HG03175 (cell line): ENCODE measurements around the gene GALNS.
"Not testable (repeated sequence)": the region's sequence is repeated elsewhere in the genome, so short reads cannot be mapped to it uniquely, and the experiment has no call there.

Source experiments
- ATAC-seq: cut with Tn5 transposase; IDR thresholded peaks from one replicate; pipeline ENCODE4 v1.9.1; 2021; ENCODE audit warnings: mild to moderate bottlenecking, moderate library complexity; ENCODE audit not compliant: unreplicated experiment

The GALNS gene, protein sequence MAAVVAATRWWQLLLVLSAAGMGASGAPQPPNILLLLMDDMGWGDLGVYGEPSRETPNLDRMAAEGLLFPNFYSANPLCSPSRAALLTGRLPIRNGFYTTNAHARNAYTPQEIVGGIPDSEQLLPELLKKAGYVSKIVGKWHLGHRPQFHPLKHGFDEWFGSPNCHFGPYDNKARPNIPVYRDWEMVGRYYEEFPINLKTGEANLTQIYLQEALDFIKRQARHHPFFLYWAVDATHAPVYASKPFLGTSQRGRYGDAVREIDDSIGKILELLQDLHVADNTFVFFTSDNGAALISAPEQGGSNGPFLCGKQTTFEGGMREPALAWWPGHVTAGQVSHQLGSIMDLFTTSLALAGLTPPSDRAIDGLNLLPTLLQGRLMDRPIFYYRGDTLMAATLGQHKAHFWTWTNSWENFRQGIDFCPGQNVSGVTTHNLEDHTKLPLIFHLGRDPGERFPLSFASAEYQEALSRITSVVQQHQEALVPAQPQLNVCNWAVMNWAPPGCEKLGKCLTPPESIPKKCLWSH

DNA sequence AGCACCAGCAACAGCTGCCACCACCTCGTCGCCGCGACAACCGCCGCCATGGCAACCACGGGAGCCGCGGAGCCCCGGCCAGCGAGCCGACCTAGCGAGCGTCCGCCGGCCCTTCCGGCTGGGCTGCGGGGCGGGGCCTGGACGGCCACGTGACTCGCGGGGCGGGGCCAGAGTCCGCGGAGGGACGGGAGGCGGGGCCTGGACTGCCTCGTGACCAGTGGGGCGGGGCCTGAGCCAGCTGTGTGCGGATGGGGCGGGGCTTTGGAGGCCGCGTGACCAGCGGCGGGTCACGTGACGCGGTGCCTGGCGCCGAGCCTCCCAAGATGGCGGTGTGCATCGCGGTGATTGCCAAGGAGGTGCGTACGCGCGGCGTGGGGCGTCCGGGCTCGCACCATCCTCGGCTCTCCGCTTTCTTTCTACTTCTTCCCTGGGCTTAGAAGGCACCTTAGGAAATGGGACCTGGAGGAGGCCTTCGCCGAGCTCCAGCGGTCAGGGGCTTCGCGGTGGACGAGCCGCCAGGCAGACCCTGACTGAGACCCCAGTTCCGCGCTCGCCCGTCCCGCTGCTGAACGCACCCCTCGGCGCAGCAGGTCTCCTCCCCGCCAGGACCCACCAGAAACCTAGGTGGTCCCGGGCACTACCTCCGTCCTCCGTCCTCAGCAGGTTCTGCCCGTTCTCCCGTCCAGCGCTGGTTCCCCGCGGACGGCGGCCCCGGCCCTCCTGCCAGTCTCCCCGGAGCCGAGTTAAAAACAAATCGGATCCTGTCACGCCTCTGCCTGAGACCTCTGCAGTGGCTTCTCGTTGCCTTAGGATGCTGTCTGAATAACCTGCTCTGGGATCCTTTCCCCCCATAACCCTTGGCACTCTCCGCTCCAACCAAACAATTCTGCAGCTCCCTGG, at the start of gene GALNS, which contains the start of gene TRAPPC2L:
TSS of gene GALNS (minus strand) at position 120 of the 900 bp plus-strand sequence. CDS start at position 50, 70 bp downstream.
TSS of gene TRAPPC2L (plus strand) at position 300 of the 900 bp plus-strand sequence. CDS start at position 324, 24 bp downstream.
- peak; percentile 84 for ATAC-seq

DNA sequence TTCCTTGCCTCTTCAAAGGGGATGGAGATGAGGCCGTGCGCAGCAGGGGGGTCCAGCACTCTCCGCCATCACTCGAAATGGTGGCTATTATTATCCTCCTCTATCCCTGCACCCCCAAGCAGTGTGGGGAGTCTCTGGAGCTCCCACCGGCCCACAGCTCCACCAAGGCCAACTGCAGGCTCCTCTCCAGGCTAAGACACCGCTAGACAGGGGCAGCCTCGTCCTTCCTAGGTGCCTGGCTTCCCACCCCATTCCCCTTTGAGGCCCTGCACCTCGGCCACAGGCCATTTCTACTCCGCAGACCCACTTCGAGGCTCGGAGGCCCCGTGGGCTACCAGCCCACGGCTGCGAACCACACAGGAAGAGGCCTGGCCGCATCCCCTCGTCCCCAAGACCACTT, 49.3 kb upstream of the GALNS start:
- ATAC-seq: no peak

DNA sequence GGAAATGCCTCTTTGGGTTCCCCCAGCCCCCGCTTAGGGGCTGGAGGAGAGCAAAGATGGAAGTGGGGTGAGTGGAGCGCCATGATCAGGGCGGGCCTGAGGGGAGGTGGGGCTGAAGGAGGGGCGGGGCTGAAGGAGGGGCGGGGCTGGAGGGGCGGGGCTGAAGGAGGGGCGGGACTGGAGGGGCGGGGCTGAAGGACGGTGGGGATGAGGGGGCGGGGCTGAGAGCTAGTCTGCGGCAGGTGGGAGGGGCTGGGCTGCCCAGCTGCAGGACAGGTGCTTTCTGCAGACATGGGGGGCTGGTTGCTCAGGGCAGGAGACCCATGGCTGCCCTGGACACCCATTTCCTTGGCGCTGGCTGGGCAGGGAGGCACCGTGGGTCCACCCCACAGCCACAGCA, 48.8 kb upstream of the GALNS start:
- ATAC-seq: no peak

DNA sequence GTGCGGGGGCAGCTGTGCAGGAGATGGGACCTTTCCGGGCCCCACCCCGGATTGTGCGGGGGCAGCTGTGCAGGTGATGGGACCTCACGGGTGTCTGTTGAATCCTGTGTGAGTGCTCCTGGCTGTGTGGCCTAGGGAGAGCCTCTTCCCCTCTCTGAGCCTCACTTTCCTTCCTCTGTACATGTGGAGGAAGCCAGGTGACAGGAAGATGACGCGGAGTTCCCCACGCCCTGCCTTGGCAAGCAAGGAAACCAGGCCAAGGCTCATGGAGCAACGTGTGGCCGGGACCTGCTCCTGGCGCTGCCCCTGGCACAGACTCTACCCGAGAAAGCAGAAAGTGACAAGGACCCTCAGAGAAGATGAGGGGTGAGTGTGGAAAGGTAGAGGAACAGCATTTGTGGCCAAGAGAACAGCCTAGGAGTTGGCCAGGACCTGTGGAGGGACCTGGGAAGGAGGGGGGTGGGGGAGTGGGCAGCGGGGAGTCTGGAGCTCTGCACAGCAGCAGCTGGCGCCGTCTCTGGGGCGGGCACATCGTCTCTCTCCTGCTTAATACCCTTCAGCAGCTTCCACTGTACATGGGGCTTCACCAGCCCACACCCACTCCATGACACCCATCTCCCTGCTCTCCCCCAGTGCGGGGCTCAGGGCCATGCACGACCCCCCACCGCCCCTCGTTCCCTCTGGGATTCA, 48.1 kb upstream of the GALNS start:
- no peak for ATAC-seq

DNA sequence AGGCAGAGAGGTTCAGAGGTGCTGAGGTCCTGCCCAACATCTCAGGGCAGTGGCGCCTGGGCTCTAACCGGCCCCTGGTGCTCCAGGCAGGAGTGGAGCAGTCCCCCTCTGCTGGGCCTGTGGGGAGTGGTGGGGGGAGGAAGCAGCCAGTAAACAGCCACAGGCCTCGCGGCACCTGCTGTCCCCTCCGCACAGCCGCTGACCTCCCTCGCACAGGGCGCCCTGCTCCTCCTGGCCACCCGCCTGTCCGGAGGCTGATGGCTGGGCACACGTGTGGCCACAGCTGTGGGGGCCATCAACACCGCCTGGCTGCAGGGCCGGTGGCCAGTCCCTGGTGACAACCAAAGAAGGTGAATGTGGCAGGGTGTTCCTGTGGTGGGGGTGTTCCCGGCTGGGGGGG, 46.5 kb upstream of the GALNS start:
- no peak for ATAC-seq

DNA sequence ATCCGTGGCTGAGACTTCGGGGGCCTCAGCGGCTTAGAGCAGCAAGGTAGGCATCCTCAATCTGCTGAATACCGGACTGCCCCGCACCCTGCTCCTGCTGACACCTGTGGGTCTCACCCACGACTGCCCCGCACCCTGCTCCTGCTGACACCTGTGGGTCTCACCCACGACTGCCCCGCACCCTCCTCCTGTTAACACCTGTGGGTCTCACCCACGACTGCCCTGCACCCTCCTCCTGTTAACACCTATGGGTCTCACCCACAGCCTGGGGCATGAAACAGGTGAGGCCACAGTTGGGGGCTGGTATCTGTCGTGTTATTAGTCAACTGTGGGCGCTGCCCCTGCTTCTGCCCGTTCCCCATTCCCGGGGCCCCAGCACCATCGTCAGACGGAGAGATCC, 46.0 kb upstream of the GALNS start:
- ATAC-seq: no peak

DNA sequence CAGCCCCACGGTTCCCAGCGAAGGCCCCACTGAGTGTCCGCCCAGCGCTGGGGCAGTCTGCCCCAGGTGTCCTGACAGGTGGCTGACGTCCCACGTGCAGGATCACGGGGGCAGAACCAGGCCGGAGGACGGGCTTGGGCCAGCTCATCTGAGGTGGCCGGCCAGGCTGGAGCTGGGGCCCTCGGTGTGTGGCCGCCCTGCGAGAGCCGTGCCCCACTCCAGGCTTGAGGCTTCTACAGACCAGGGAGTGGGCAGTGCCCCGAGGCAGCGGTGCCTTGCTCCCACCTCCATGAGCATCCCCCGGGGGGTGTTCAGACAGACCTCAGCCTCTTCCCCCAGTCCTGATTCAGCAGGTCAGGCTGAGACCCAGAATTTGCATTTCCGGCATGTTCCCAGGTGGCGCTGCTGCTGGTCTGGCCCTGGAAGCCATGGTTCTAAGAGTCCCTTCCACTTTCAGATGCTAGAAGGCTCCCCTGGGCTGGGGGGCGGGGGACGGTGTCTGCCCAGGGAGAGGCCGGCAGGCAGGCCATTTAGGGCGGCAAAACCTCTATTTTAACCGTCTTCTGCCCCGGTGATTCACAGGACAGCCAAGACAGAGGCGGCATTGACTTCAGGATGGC, 45.1 kb upstream of the GALNS start:
- ATAC-seq: no peak

DNA sequence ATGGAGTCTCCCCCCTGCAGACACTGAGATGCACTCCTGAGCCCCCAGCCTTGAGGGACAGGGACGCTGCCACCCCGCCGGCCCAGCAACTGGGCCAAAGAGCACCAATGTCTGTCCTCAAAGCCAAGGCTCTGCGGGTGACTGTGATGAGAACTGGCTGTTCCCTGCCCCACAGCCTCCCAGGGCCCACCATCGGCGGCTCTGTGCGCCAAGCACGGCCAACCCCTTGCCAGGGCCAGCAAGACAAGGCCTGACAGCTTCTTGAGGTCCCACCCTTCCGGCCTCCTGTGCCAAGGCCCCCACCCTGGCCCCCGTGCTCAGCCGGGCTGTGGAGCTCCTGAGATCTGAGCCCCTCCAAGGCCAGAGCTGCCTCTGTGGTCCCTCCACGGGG, 43.9 kb upstream of the GALNS start:
- no peak for ATAC-seq

DNA sequence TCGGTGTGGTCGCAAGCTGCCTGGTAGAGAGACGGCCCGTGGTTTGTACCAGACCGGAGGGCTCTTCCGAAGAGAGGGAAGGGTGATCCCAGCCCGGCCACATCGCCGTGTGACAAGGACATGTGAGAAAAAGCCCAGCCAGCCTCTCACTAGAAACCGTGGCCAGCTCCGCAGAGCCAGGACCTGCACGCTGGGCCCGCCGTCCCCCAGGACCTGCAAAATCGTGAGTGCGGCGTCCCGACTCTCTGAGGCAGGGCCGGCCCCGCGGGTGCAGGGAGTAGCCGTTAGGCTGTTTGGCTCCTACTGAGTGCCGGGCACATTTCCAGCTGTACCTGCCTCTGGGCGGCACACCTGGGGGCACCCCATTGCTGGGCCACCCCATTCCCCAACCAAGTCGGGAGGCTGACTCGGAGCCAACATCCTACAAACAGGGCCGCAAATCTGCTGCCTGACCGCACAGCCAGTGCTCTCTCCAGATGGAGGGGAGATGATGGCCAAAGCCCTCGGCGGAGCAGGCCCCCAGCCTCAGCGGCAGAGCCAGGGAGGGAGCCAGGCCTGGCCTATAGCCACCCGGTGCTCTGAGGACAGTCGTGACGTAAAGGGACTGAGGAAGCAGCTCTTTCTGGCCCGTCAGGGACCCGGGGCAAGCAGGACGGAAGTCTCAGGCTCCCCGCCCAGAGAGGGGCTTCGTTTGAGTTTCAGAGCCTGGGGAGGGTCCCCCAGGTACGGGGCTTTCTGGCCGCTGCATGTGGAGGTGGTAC, 43.3 kb upstream of the GALNS start:
- no peak for ATAC-seq

DNA sequence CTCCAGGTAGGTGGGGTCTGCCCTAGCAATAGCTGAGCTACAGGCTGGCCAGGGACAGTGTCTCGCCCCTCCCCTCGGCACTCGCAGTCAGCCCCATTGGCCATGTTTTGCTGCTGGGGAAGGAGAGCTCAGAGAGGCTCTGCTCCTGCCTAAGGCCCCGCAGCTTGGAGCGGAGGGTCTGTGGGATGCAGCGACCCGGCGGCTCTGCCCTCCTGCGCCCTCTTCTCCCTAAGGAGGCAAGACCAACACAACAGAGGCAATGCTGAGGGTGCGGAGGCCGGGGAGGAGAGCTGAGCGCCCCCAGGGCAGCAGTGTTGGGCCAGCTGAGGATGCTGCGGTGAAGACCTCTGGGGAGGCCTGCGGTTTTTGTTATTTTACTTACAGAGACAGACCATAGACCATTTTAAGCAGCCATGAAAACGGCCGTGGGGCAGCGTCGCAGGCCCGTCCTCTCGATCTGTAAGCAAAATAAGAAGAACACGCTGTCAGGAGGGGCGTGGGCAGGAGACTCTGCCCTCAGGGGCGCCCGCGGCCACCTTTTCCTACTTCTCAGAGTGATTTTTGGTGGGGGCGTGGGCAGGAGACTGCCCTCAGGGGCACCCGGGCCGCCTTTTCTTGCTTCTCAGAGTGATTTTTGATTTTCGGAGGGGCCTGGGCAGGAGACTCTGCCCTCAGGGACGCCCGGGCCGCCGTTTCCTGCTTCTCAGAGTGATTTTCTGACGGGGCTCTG, 41.1 kb upstream of the GALNS start:
- no peak for ATAC-seq

DNA sequence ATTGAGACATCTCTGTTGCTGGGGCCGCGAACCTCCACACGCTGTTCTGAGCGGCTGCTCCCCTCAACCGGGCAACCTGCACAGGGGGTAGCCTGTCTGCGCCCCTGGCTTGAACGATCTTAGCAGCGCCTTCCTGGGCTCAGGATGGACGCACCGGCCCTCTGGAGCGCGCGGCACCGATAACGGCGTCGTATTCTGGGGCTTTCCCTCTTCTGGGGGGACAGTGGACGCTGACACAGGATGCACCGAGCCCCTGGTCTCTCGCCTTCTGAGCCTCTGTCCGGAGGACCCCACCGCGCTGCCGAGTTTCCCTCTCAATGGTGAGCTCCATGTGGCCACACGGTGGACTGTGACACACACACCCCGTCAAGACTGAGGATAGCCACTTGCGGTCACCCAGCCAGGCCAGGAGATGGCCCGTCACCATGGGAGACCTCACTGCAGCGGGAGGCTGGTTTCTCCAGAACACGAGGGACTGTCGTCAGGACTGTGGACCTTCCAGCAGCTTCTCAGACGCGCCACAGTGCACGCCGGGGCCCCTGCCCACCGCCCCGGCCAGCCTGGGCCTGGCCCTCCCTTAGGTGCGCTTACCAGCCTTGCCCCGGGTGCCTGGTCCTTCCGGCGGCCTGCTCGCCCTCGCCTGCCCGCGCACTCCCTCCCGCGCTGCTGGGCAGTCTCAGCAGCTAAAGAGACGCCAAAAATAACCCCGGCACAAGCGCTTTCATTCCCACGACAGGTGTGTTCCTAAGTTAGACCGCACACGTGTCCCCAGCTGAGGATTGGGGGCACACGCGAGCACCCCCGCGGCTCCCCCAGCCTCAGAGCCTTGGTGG, 39.7 kb upstream of the GALNS start:
- no peak for ATAC-seq

DNA sequence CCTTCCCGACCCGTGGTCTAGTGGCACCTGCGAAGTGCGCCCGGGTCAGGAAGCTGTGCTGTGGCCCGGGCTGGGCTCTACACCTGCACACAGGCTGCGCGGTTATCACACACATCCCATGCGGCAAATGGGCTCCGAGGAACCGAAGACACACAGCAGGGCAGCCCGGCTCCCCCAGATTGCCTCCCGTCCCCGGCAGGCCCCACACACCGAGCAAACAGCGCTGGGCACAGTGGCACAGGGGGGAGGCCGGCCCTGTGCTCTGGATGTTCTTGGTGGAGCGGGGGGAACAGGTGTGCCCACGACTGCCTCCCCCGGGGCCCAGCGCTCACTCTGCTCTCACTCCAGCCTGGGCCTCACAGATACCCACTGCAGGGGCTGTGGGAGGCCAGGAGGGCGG, 38.6 kb upstream of the GALNS start:
- ATAC-seq: no peak

DNA sequence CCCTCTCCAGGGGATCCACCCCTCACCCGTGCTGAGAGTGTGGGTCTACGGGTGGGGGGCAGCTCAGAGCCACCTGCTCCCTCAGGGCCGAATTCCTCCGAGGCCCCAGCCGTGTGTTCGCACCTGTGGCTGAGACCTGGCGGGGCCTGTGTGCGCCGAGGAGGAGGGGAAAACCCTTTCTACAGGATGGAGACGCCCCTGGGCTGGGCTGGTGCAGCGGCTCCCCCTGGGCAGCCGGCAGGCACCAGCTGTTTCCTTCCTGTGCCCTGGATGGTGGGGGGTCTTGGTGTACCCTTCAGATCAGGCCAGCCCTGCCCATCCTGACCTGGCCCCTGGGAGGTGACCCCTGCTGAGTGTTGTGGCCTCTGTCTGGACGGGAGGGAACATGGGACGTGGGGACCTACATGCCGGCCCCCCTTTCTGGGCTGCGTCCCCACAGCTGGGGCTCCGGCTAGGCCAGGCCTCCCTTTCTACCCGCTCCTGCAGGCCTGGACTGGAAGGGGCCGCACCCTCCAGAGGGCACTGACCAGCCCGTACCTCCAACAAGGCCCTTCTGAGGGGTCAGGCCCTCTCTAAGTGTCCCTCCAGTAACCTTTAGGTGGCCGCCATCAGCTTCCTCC, 38.0 kb upstream of the GALNS start:
- ATAC-seq: no peak

DNA sequence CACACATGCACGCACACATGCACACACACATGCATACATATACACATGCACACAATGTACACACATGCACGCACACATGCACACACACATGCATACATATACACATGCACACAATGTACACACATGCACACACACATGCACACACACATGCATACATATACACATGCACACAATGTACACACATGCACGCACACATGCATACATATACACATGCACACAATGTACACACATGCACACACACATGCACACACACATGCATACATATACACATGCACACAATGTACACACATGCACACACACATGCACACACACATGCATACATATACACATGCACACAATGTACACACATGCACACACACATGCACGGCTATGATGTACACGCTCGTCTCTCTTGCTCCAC, 37.5 kb upstream of the GALNS start:
- ATAC-seq: not testable (repeated sequence)

DNA sequence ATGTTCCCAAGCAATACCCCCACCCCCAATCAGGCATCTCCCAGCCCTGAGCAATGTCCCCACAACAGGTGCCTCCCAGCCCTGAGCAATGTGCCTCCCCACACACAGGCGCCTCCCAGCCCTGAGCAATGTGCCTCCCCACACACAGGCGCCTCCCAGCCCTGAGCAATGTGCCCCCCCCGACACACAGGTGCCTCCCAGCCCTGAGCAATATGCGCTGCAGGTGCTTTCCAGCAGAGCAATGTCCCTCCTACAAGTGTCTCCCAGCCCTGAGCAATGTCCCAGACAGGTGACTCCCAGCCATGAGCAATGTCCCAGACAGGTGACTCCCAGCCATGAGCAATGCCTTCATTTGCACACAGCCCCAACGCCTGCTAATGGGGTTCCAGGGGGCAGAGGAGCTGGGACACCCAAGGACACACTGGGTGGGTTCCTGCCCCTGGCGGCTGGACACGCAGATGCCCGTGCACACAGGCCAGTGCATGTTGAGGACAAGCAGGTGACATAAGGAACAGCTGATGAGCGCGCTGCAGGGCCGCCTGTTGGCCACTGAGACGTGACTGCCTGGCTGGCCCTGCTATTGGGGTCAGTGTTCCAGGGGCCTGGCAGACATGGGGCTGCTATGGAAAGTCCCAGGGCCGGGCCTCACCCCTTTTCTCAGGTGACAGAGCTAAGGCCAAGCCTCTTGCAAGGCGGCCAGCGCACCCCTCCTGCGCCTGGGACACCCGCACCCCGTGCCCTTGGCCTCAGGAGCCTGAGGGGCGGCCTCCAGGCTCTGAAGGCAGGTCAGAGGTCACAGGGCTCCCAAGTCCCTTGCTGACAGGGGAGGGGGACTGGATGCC, 36.6 kb upstream of the GALNS start:
- ATAC-seq: no peak

DNA sequence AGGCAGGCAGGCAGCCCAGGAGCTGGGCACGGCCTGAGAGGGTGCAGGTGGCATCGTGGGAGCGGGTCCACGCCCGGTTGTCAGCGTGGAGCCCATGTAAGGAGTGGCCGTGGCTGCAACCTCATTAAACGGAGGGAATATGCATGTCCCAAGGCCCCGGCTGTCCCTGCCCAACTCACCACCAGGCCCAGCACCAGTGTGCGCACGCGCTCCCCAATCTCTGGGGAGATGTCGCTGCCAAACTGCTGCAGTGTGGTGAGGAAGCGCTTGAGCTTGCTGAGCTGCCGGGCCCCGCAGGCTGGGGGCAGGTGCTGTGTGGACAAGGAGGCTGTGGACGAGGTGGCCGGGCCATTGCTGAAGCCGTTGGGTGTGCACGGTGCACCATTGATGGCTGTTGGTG, 35.3 kb upstream of the GALNS start:
- no peak for ATAC-seq

DNA sequence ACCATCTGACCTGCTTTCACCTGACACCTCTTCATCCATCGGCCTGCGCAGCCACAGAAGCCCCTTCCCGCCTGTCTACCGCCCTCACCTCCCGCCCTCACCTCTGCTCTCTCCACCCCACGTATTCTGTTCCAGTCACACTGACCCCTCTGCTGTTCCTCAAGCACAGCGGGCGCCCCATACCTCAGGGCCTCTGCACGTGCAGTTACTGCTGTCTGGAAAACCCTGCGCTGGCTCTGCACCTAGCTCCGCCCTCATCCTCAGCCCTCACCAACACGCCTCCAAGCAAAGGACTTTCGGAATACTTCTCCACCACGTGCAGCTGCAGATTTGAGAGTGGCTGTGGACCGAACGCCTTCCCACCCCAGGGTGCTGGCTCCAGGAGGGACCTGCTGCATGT, 34.3 kb upstream of the GALNS start:
- ATAC-seq: no peak
